ENCODE measurements around the gene VPS37C.
"Not testable (repeated sequence)": the region's sequence is repeated elsewhere in the genome, so short reads cannot be mapped to it uniquely, and the experiment has no call there.

Gene VPS37C

GRCh38 chr11:61168042-61168688 lies 6.9 kb upstream of the VPS37C start:
- no peak for DNase-seq (ENCODE audit: low read depth)
- no peak overlapping the region for H3K4me3 ChIP-seq (ENCODE audit: control insufficient read depth, low read depth, low read length)
- TF ChIP-seq CTCF (IDR thresholded peaks at IDR 0.05; ENCODE audit: control insufficient read depth, insufficient read depth, low read depth, low read length, missing control alignments) = no peak

- not testable (repeated sequence) for H3K4me3 ChIP-seq (ENCODE audit: control insufficient read depth, low read depth, low read length); DNase-seq (ENCODE audit: low read depth)
These were observed 5.1 kb upstream of the VPS37C start for GRCh38 chr11:61166331-61166730.

- DNase-seq (ENCODE audit: low read depth); H3K4me3 ChIP-seq (ENCODE audit: control insufficient read depth, low read depth, low read length): not testable (repeated sequence)
These were observed 4.6 kb upstream of the VPS37C start for GRCh38 chr11:61165785-61166184.

GRCh38 chr11:61164606-61165424 lies 3.6 kb upstream of the VPS37C start:
- no peak for DNase-seq (ENCODE audit: low read depth)
- no peak for TF ChIP-seq CTCF (IDR thresholded peaks at IDR 0.05; ENCODE audit: control insufficient read depth, insufficient read depth, low read depth, low read length, missing control alignments)
- H3K4me3 ChIP-seq (ENCODE audit: control insufficient read depth, low read depth, low read length) = no peak overlapping the region

GRCh38 chr11:61163714-61164605 lies 2.7 kb upstream of the VPS37C start:
- DNase-seq (ENCODE audit: low read depth) = no peak
- TF ChIP-seq CTCF (IDR thresholded peaks at IDR 0.05; ENCODE audit: control insufficient read depth, insufficient read depth, low read depth, low read length, missing control alignments) = no peak
- H3K4me3 ChIP-seq (ENCODE audit: control insufficient read depth, low read depth, low read length) = no peak overlapping the region

GRCh38 chr11:61163021-61163420 lies 1.8 kb upstream of the VPS37C start:
- no peak overlapping the region for H3K4me3 ChIP-seq (ENCODE audit: control insufficient read depth, low read depth, low read length)
- DNase-seq (ENCODE audit: low read depth) = no peak
- TF ChIP-seq CTCF (IDR thresholded peaks at IDR 0.05; ENCODE audit: control insufficient read depth, insufficient read depth, low read depth, low read length, missing control alignments) = no peak

GRCh38 chr11:61162092-61162941 lies 1.1 kb upstream of the VPS37C start:
- TF ChIP-seq CTCF (IDR thresholded peaks at IDR 0.05; ENCODE audit: control insufficient read depth, insufficient read depth, low read depth, low read length, missing control alignments) = no peak
- peak overlapping the region; percentile 71 for H3K4me3 ChIP-seq (ENCODE audit: control insufficient read depth, low read depth, low read length)
- no peak for DNase-seq (ENCODE audit: low read depth)

Measured in AG09309 (cell line).